Measurements from ENCODE around the gene AP1B1.

GRCh38 chr22:29341056-29341848 is 47.1 kb downstream of the AP1B1 start:
- TF ChIP-seq ELF4 (IDR thresholded peaks at IDR 0.05) = no peak
- TF ChIP-seq SP1 (IDR thresholded peaks at IDR 0.05) = no peak
- no peak for TF ChIP-seq TARDBP (IDR thresholded peaks at IDR 0.05)
- TF ChIP-seq FOXK2 (IDR thresholded peaks at IDR 0.05) = no peak
- no peak for TF ChIP-seq NFRKB (IDR thresholded peaks at IDR 0.05)
- TF ChIP-seq L3MBTL2 (conservative IDR thresholded peaks at IDR 0.05) = no peak
- no peak for TF ChIP-seq LEF1 (IDR thresholded peaks at IDR 0.05; ENCODE audit: borderline replicate concordance)
- TF ChIP-seq ARNT (IDR thresholded peaks at IDR 0.05) = no peak
- TF ChIP-seq BHLHE40 (IDR thresholded peaks at IDR 0.05; ENCODE audit: borderline replicate concordance) = no peak
- no peak for TF ChIP-seq SUZ12 (IDR thresholded peaks at IDR 0.05)

Measured in HEK293T (cell line).